Endothelial cell of umbilical vein (primary cell): ENCODE data around the gene CTNND2. TPM values are rescaled to one million over a fixed set of nuclear protein-coding genes. Genes with fewer than 3 reads are reported as not detected.

Source experiments
- BruUV-seq: library from RNA; stranded (reverse); fragments of 400-500 nt; replicated peaks from 2 replicates; lab custom pipeline; 2021; lab: Mats Ljungman, UMichigan
- CTCF ChIA-PET: fragments of 300-600, 350-600 bp; sonication (Branson Sonifier 250); formaldehyde crosslinking; loops from one replicate; lab custom pipeline; 2021; ENCODE audit warnings: antibody characterized with exemption, inconsistent platforms; lab: Charles Lee
- POLR2A ChIA-PET: fragments of 300-600, 350-600 bp; sonication (Branson Sonifier 250); formaldehyde crosslinking; loops from one replicate; lab custom pipeline; 2021; ENCODE audit warnings: antibody characterized with exemption, inconsistent platforms; lab: Charles Lee
- DNase-seq: peaks from one replicate; pipeline ENCODE4 v3.0.0-alpha.2; 2011; ENCODE audit warnings: low read depth, low spot score
- FAIRE-seq: peaks from 2 replicates; lab custom pipeline; 2011; peaks lifted over from hg19 to GRCh38; lab: Jason Lieb, UNC
- H2AFZ ChIP-seq: 2 replicates; pipeline ENCODE4 v1.6.0; 2012; ENCODE audit warnings: low read depth, low read length, control low read depth, inconsistent platforms
- H3K27ac ChIP-seq: 2 replicates; pipeline ENCODE4 v1.5.1; 2011; ENCODE audit warnings: low read depth, mild to moderate bottlenecking, control low read depth, low read length, moderate library complexity; ENCODE audit not compliant: insufficient read depth
- H3K27me3 ChIP-seq, 2 experiments: 2 replicates each; pipeline versions ENCODE4 v1.6.0 to v1.6.1; 2011; ENCODE audit warnings: low read length in 2 of 2, mixed read lengths in 1 of 2; ENCODE audit not compliant: control insufficient read depth in 2 of 2, insufficient read depth in 2 of 2
- H3K36me3 ChIP-seq, 2 experiments: 2 replicates in 1 of 2; 3 replicates in 1 of 2; pipeline ENCODE4 v1.5.1; 2011; ENCODE audit warnings: low read length in 2 of 2, mild to moderate bottlenecking in 1 of 2, moderate library complexity in 1 of 2; ENCODE audit not compliant: control insufficient read depth in 2 of 2, insufficient read depth in 2 of 2; ENCODE audit errors: extremely low read depth in 1 of 2
- H3K4me1 ChIP-seq: 3 replicates; pipeline ENCODE4 v1.5.1; 2011; ENCODE audit warnings: mild to moderate bottlenecking, low read length; ENCODE audit not compliant: control insufficient read depth, insufficient read depth; ENCODE audit errors: extremely low read depth
- H3K4me2 ChIP-seq: 2 replicates; pipeline ENCODE4 v1.6.1; 2011; ENCODE audit warnings: low read length, control low read depth, mixed read lengths; ENCODE audit not compliant: insufficient read depth
- H3K4me3 ChIP-seq, 3 experiments: fragments of 200-600 bp in 1 of 3; sonication (generic), shearing (Covaris generic) in 1 of 3; replicated peaks in 1 of 3; 2 replicates each; pipeline ENCODE4 v1.5.1; 2011 to 2016; ENCODE audit warnings: control low read depth in 3 of 3, low read length in 3 of 3, mild to moderate bottlenecking in 2 of 3, inconsistent platforms in 1 of 3, low read depth in 1 of 3, moderate library complexity in 1 of 3; ENCODE audit not compliant: insufficient read depth in 1 of 3
- H3K79me2 ChIP-seq: 2 replicates; pipeline ENCODE4 v1.6.0; 2012; ENCODE audit warnings: low read length, inconsistent platforms; ENCODE audit not compliant: control insufficient read depth, insufficient read depth
- H3K9ac ChIP-seq: replicated peaks from 2 replicates; pipeline ENCODE3; 2011; ENCODE audit warnings: low read length, control low read depth; ENCODE audit not compliant: insufficient read depth; ENCODE audit errors: extremely low read depth
- H3K9me1 ChIP-seq: replicated peaks from 3 replicates; pipeline ENCODE4 v1.6.0; 2011; ENCODE audit warnings: mild to moderate bottlenecking, low read length; ENCODE audit not compliant: control insufficient read depth, insufficient read depth; ENCODE audit errors: extremely low read depth
- H3K9me3 ChIP-seq: replicated peaks from 2 replicates; pipeline ENCODE4 v1.5.1; 2012; ENCODE audit warnings: low read length, inconsistent platforms; ENCODE audit not compliant: control insufficient read depth, insufficient read depth
- H4K20me1 ChIP-seq: replicated peaks from 2 replicates; pipeline ENCODE3; 2011; ENCODE audit warnings: mild to moderate bottlenecking, low read length; ENCODE audit not compliant: control insufficient read depth, insufficient read depth; ENCODE audit errors: extremely low read depth
- CTCF ChIP-seq, 2 donors: IDR thresholded peaks; 1 replicate in 1 of 2; 2 replicates in 1 of 2; pipeline ENCODE4 v1.5.1; 2011; ENCODE audit warnings: low read length in 2 of 2, mild to moderate bottlenecking in 2 of 2, moderate library complexity in 2 of 2, control low read depth in 1 of 2, inconsistent platforms in 1 of 2, low read depth in 1 of 2; ENCODE audit not compliant: insufficient read depth in 1 of 2; ENCODE audit errors: extremely low read depth in 1 of 2
- EZH2 ChIP-seq: IDR thresholded peaks from 2 replicates; pipeline ENCODE4 v1.6.1; 2012; ENCODE audit warnings: borderline replicate concordance, low read depth, mild to moderate bottlenecking, moderate library complexity, low read length, inconsistent platforms; ENCODE audit not compliant: severe bottlenecking
- FOS ChIP-seq: IDR thresholded peaks from 2 replicates; pipeline ENCODE4 v1.6.1; 2011; ENCODE audit warnings: mild to moderate bottlenecking, low read length, moderate library complexity, borderline replicate concordance; ENCODE audit not compliant: insufficient read depth
- GATA2 ChIP-seq: IDR thresholded peaks from 2 replicates; pipeline ENCODE4 v1.7.0; 2011; ENCODE audit warnings: low read depth, mild to moderate bottlenecking, moderate library complexity, mixed read lengths, low read length; ENCODE audit not compliant: insufficient read length, insufficient read depth
- JUN ChIP-seq: IDR thresholded peaks from 2 replicates; pipeline ENCODE4 v1.6.1; 2011; ENCODE audit warnings: borderline replicate concordance, low read depth; ENCODE audit not compliant: insufficient read length, insufficient read depth
- MAX ChIP-seq: IDR thresholded peaks from 2 replicates; pipeline ENCODE4 v1.6.1; 2011; ENCODE audit not compliant: insufficient read depth, insufficient read length
- MYC ChIP-seq: IDR thresholded peaks from one replicate; pipeline ENCODE4 v1.6.1; 2011; ENCODE audit warnings: mild to moderate bottlenecking, low read depth, low read length
- POLR2A ChIP-seq: IDR thresholded peaks from 2 replicates; pipeline ENCODE4 v1.6.1; 2012; ENCODE audit warnings: low read depth, mild to moderate bottlenecking, control low read depth, low read length
- POLR2AphosphoS5 ChIP-seq: IDR thresholded peaks from 2 replicates; pipeline ENCODE4 v1.6.1; 2012; ENCODE audit warnings: low read depth, mild to moderate bottlenecking, control low read depth, low read length, moderate library complexity; ENCODE audit not compliant: insufficient read depth
- dilution Hi-C: fragments of 300-500 bp; cut with MboI; formaldehyde crosslinking; loops from one replicate; pipeline ENCODE4 v1.15.0; 2019; ENCODE audit warnings: low sequenced_read_pairs; ENCODE audit not compliant: extremely low pct_ligation_motif_present
- intact Hi-C: fragments of 100-400 bp; cut with micrococcal nuclease; formaldehyde crosslinking; loops from one replicate; pipeline ENCODE4 v1.10.0; 2022
- polyA plus RNA-seq, 4 experiments: library from polyadenylated mRNA; depleted of rRNA in 3 of 4; stranded (reverse) in 3 of 4; unstranded in 1 of 4; fragments of >200 nt; gene quantifications; 2 replicates each; pipeline versions ENCODE4 v1.2.1 to v1.2.3, GENCODE V29; 2011 to 2012; ENCODE audit warnings: missing spikeins in 1 of 4
- total RNA-seq: library from RNA; stranded (reverse); gene quantifications from 2 replicates; pipeline ENCODE4 v1.2.3, GENCODE V29; 2021

Gene CTNND2
- total and polyA plus RNA-seq, 2 donors (not counting 3 experiments of a cell fraction or from before 2014, with no cell fraction given), result not detected

- H4K20me1 ChIP-seq, result no peaks in the 10 kb centered on the region
- POLR2A ChIA-PET, result no interaction called here
- BruUV-seq, result no TSS peak
Measured at GRCh38 chr5:11432116-11432515, 472.1 kb downstream of the CTNND2 start.

GRCh38 chr5:11429254-11429653, 475.0 kb downstream of the CTNND2 start:
- H3K4me3 ChIP-seq, result no peak overlapping the region
- peaks cover 2% of the 10 kb centered on the region for H3K9me3 ChIP-seq
- DNase-seq, result no peak
- H3K9me1 ChIP-seq, result no peaks in the 10 kb centered on the region
- CTCF ChIA-PET, result no interaction called here
- H3K4me2 ChIP-seq, result no peak overlapping the region
- H3K36me3 ChIP-seq, result no peaks in the 10 kb centered on the region
- dilution Hi-C loops, result no loop called here
- TF ChIP-seq GATA2 (no peak), POLR2A (no peak), POLR2AphosphoS5 (no peak), EZH2 (no peak), MYC (no peak), JUN (no peak), FOS (no peak), MAX (no peak), CTCF (IDR thresholded peaks at IDR 0.05; ENCODE audit: extremely low read depth in 1 of 2, insufficient read depth in 1 of 2, low read depth in 1 of 2, low read length in 2 of 2) (no peak)
- no peak for FAIRE-seq
- no peak overlapping the region for H3K27ac ChIP-seq
- intact Hi-C loops, result no loop called here
- POLR2A ChIA-PET, result no interaction called here
- no peaks in the 10 kb centered on the region for H3K4me1 ChIP-seq
- no peaks in the 10 kb centered on the region for H4K20me1 ChIP-seq
- no peaks in the 10 kb centered on the region for H3K27me3 ChIP-seq
- H3K9ac ChIP-seq, result no peak overlapping the region
- no peaks in the 10 kb centered on the region for H3K79me2 ChIP-seq
- BruUV-seq, result no TSS peak
- H2AFZ ChIP-seq, result no peak overlapping the region

More at GRCh38 chr5:11432116-11432515, 472.1 kb downstream of the CTNND2 start:
- Histone ChIP-seq H3K27me3 (no peaks in the 10 kb centered on the region), H3K4me1 (no peaks in the 10 kb centered on the region), H2AFZ (no peak overlapping the region), H3K9me1 (no peaks in the 10 kb centered on the region), H3K9ac (no peak overlapping the region), H3K79me2 (no peaks in the 10 kb centered on the region), H3K9me3 (peaks cover 2% of the 10 kb centered on the region), H3K36me3 (no peaks in the 10 kb centered on the region), H3K4me2 (no peak overlapping the region), H3K4me3 (no peak overlapping the region), H3K27ac (no peak overlapping the region)
- intact Hi-C loops (no loop called here), dilution Hi-C loops (no loop called here)
- no peak for FAIRE-seq
- DNase-seq, result no peak
- TF ChIP-seq MAX (no peak), MYC (no peak), GATA2 (no peak), POLR2A (no peak), EZH2 (no peak), JUN (no peak), FOS (no peak)
- CTCF ChIA-PET, result no interaction called here
